Ishikawa (cell line): ENCODE measurements around the gene SEPTIN7.

ENCODE experiments used
- CEBPB ChIP-seq: IDR thresholded peaks from 2 replicates; pipeline ENCODE4 v1.6.1; 2012
- CREB1 ChIP-seq: IDR thresholded peaks from 2 replicates; pipeline ENCODE4 v1.6.1; 2012; ENCODE audit warnings: low read depth
- EGR1 ChIP-seq: IDR thresholded peaks from 2 replicates; pipeline ENCODE4 v1.6.1; 2012
- EP300 ChIP-seq: IDR thresholded peaks from 2 replicates; pipeline ENCODE4 v1.6.1; 2012; ENCODE audit warnings: borderline replicate concordance
- FOXM1 ChIP-seq: IDR thresholded peaks from 2 replicates; pipeline ENCODE4 v1.6.1; 2012; ENCODE audit warnings: low read depth, borderline replicate concordance
- NFIC ChIP-seq: IDR thresholded peaks from 2 replicates; pipeline ENCODE4 v1.6.1; 2012
- RAD21 ChIP-seq: IDR thresholded peaks from 2 replicates; pipeline ENCODE4 v1.6.1; 2012; ENCODE audit warnings: low read depth
- REST ChIP-seq: IDR thresholded peaks from 2 replicates; pipeline ENCODE4 v1.6.1; 2012; ENCODE audit warnings: low read depth, mild to moderate bottlenecking
- TAF1 ChIP-seq: IDR thresholded peaks from 2 replicates; pipeline ENCODE4 v1.6.1; 2012; ENCODE audit warnings: low read depth, mild to moderate bottlenecking
- TCF12 ChIP-seq: IDR thresholded peaks from 2 replicates; pipeline ENCODE4 v1.6.1; 2012; ENCODE audit warnings: low read depth
- TEAD4 ChIP-seq: IDR thresholded peaks from 2 replicates; pipeline ENCODE4 v1.6.1; 2012
- YY1 ChIP-seq: IDR thresholded peaks from 2 replicates; pipeline ENCODE4 v1.6.1; 2012; ENCODE audit warnings: low read depth
- ZBTB7A ChIP-seq: IDR thresholded peaks from 2 replicates; pipeline ENCODE4 v1.6.1; 2012; ENCODE audit warnings: low read depth
- TF ChIP-seq, protein P1 (sequence below): IDR thresholded peaks from 2 replicates; pipeline ENCODE4 v1.6.1; 2012
- TF ChIP-seq, protein P2 (sequence below): IDR thresholded peaks from 2 replicates; pipeline ENCODE4 v1.6.1; 2012

The SEPTIN7 gene

GRCh38 chr7:35802649-35803048 is 1.8 kb downstream of the SEPTIN7 start:
- TF ChIP-seq TEAD4 (no peak), TCF12 (no peak), CREB1 (no peak), REST (no peak), RAD21 (no peak)
- TF ChIP-seq, protein P1, sequence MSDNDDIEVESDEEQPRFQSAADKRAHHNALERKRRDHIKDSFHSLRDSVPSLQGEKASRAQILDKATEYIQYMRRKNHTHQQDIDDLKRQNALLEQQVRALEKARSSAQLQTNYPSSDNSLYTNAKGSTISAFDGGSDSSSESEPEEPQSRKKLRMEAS, result no peak

- TF ChIP-seq TAF1, result no peak
- no peak for TF ChIP-seq TEAD4
- TF ChIP-seq RAD21, result no peak
- TF ChIP-seq ZBTB7A, result no peak
- no peak for TF ChIP-seq NFIC
- TF ChIP-seq CEBPB, result no peak
- no peak for TF ChIP-seq EP300
- TF ChIP-seq EGR1, result no peak
- TF ChIP-seq, protein P2, sequence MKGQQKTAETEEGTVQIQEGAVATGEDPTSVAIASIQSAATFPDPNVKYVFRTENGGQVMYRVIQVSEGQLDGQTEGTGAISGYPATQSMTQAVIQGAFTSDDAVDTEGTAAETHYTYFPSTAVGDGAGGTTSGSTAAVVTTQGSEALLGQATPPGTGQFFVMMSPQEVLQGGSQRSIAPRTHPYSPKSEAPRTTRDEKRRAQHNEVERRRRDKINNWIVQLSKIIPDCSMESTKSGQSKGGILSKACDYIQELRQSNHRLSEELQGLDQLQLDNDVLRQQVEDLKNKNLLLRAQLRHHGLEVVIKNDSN, result no peak
- TF ChIP-seq CREB1, result no peak
- no peak for TF ChIP-seq FOXM1
These were observed 3.5 kb downstream of the SEPTIN7 start for GRCh38 chr7:35804231-35804970.

DNA sequence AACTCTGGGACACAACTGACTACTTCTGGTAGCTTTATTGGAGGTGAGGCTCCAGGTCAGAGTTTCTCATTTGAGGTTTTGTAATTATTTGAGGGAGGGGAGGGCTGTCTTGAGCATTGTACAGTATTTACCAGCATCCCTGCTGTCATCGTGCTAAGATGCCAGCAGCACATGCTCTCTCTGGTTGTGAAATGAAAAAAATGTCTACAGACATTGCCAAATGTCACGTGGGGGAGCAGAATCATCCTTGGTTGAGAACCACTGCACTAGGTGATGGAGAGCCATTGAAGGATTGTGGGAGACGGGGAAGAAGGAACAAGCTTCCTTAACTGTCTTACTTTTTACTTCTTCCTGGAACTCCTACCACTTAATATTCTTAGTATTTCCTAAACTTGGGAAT is 5.0 kb downstream of the SEPTIN7 start:
- TF ChIP-seq TAF1 (no peak), TEAD4 (no peak), CEBPB (no peak), YY1 (no peak), TCF12 (no peak), NFIC (no peak), EP300 (no peak), CREB1 (no peak), ZBTB7A (no peak), EGR1 (no peak), REST (no peak), FOXM1 (no peak), RAD21 (no peak)
- TF ChIP-seq, protein P2, result no peak
- TF ChIP-seq, protein P1, result no peak

DNA sequence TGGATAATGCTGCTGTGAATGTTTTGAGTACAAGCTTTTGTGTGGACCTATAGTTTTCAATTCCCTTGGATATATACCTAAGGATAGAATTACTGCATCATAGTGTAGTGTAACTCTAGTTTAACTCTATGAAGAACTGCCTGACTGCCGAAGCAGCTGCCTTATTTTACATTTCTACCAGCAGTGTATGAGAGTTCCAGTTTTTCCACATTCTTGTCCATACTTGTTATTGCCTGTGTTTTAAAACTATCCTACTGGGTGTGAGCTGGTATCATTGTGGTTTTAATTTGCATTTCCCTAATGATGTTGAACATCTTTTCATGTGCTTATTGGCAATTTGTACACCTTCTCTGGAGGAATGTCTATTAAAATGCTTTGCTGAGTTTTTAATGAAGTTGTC is 15.7 kb downstream of the SEPTIN7 start:
- TF ChIP-seq CEBPB (no peak), TEAD4 (no peak), TAF1 (no peak), ZBTB7A (no peak), YY1 (no peak), EGR1 (no peak)

GRCh38 chr7:35817181-35817580 is 16.3 kb downstream of the SEPTIN7 start:
- TF ChIP-seq, protein P2, result no peak
- no peak for TF ChIP-seq EP300
- TF ChIP-seq RAD21, result no peak
- TF ChIP-seq REST, result no peak
- TF ChIP-seq NFIC, result no peak
- TF ChIP-seq FOXM1, result no peak
